ENCODE data around the gene CORT.
A peak's percentile ranks its signal among the peaks of the same experiment; 100 is the strongest.

CORT gene

GRCh38 chr1:10490286-10490970, 40.6 kb downstream of the CORT start:
- H3K79me1 ChIP-seq (ENCODE audit: low read depth, low read length), result peaks cover 3% of the 10 kb centered on the region
- H3K36me3 ChIP-seq (replicated peaks in 1 of 2; ENCODE audit: control insufficient read depth in 2 of 2, insufficient read depth in 2 of 2, low read length in 2 of 2), result no peaks in the 10 kb centered on the region
- H4K8ac ChIP-seq (ENCODE audit: low read depth, low read length), result no peak overlapping the region
- peak overlapping the region; percentile 22 for H3K4me2 ChIP-seq (ENCODE audit: insufficient read depth, low read length, poor library complexity, severe bottlenecking)
- H3K27ac ChIP-seq (replicated peaks; ENCODE audit: low read length), result peak overlapping the region; percentile 81
- no peak overlapping the region for H3K9ac ChIP-seq (ENCODE audit: low read depth, low read length, poor library complexity)
- peaks cover 0 to under 1% of the 10 kb centered on the region in 2 donors for H3K9me3 ChIP-seq (replicated peaks in 1 of 2; ENCODE audit: control insufficient read depth in 2 of 2, insufficient read depth in 1 of 2, low read depth in 1 of 2, low read length in 2 of 2)
- no peak overlapping the region for H3K18ac ChIP-seq (ENCODE audit: low read length)
- H2AFZ ChIP-seq (ENCODE audit: low read length), result peak overlapping the region; percentile 51
- H2BK120ac ChIP-seq (ENCODE audit: low read depth, low read length), result no peak overlapping the region
- H4K91ac ChIP-seq (ENCODE audit: low read depth, low read length, poor library complexity), result no peak overlapping the region
- no peak overlapping the region for H3K23ac ChIP-seq (ENCODE audit: low read depth, low read length, poor library complexity)
- no peaks in the 10 kb centered on the region for H3K27me3 ChIP-seq (ENCODE audit: control insufficient read depth in 3 of 3, insufficient read depth in 3 of 3, low read depth in 1 of 3, low read length in 3 of 3)
- H3K4ac ChIP-seq (ENCODE audit: low read length), result no peak overlapping the region
- no peak overlapping the region for H2BK12ac ChIP-seq (ENCODE audit: low read length)
- no peak overlapping the region for H2BK15ac ChIP-seq (ENCODE audit: low read length)
- no peak overlapping the region for H3K14ac ChIP-seq (ENCODE audit: low read length)
- H2AK5ac ChIP-seq (ENCODE audit: low read depth, low read length), result no peak overlapping the region
- no peak overlapping the region for H3K4me3 ChIP-seq (ENCODE audit: low read length in 2 of 2)
- H2BK5ac ChIP-seq (ENCODE audit: low read length), result no peak overlapping the region
- peak; percentile 58 for DNase-seq (ENCODE audit: low spot score)
- peaks cover 22 to 25% of the 10 kb centered on the region in 2 donors for H3K4me1 ChIP-seq (ENCODE audit: control insufficient read depth in 2 of 2, insufficient read depth in 1 of 2, low read depth in 1 of 2, low read length in 2 of 2)
- WGBS, 2 donors (ENCODE audit: extremely low coverage in 2 of 2, insufficient read length in 2 of 2, insufficient replicate concordance in 1 of 2), result no CpG with 5 or more reads among the region's 12 CpGs

- H3K18ac ChIP-seq (ENCODE audit: low read length), result no peak overlapping the region
- H3K4me2 ChIP-seq (ENCODE audit: insufficient read depth, low read length, poor library complexity, severe bottlenecking), result no peak overlapping the region
- no peak overlapping the region for H2BK15ac ChIP-seq (ENCODE audit: low read length)
- H3K23ac ChIP-seq (ENCODE audit: low read depth, low read length, poor library complexity), result no peak overlapping the region
- peaks cover 4% of the 10 kb centered on the region for H3K79me1 ChIP-seq (ENCODE audit: low read depth, low read length)
- H3K9me3 ChIP-seq (replicated peaks in 1 of 2; ENCODE audit: control insufficient read depth in 2 of 2, insufficient read depth in 1 of 2, low read depth in 1 of 2, low read length in 2 of 2), result no peaks in the 10 kb centered on the region
- H4K91ac ChIP-seq (ENCODE audit: low read depth, low read length, poor library complexity), result no peak overlapping the region
- no peak overlapping the region for H3K4ac ChIP-seq (ENCODE audit: low read length)
- H3K27ac ChIP-seq (replicated peaks; ENCODE audit: low read length), result no peak overlapping the region
- no peak for DNase-seq (ENCODE audit: low spot score)
- no peaks in the 10 kb centered on the region for H3K27me3 ChIP-seq (ENCODE audit: control insufficient read depth in 3 of 3, insufficient read depth in 3 of 3, low read depth in 1 of 3, low read length in 3 of 3)
- H3K36me3 ChIP-seq (replicated peaks in 1 of 2; ENCODE audit: control insufficient read depth in 2 of 2, insufficient read depth in 2 of 2, low read length in 2 of 2), result peaks cover 5 to 12% of the 10 kb centered on the region in 2 donors
- H3K9ac ChIP-seq (ENCODE audit: low read depth, low read length, poor library complexity), result no peak overlapping the region
- no peak overlapping the region for H2BK5ac ChIP-seq (ENCODE audit: low read length)
- H2BK12ac ChIP-seq (ENCODE audit: low read length), result no peak overlapping the region
- no peak overlapping the region for H2AFZ ChIP-seq (ENCODE audit: low read length)
- H2AK5ac ChIP-seq (ENCODE audit: low read depth, low read length), result no peak overlapping the region
- no peak overlapping the region for H3K4me3 ChIP-seq (ENCODE audit: low read length in 2 of 2)
- peaks cover 23 to 28% of the 10 kb centered on the region in 2 donors for H3K4me1 ChIP-seq (ENCODE audit: control insufficient read depth in 2 of 2, insufficient read depth in 1 of 2, low read depth in 1 of 2, low read length in 2 of 2)
- no CpG with 5 or more reads among the region's 5 CpGs for WGBS, 2 donors (ENCODE audit: extremely low coverage in 2 of 2, insufficient read length in 2 of 2, insufficient replicate concordance in 1 of 2)
- no peak overlapping the region for H2BK120ac ChIP-seq (ENCODE audit: low read depth, low read length)
- no peak overlapping the region for H3K14ac ChIP-seq (ENCODE audit: low read length)
- H4K8ac ChIP-seq (ENCODE audit: low read depth, low read length), result no peak overlapping the region
Measured at GRCh38 chr1:10494418-10494753, 44.6 kb downstream of the CORT start.

GRCh38 chr1:10494754-10495474, 45.1 kb downstream of the CORT start:
- Histone ChIP-seq H2AFZ (ENCODE audit: low read length) (peak overlapping the region; percentile 59), H3K14ac (ENCODE audit: low read length) (no peak overlapping the region), H3K4ac (ENCODE audit: low read length) (no peak overlapping the region), H3K18ac (ENCODE audit: low read length) (no peak overlapping the region), H3K4me3 (ENCODE audit: low read length in 2 of 2) (no peak overlapping the region), H2BK120ac (ENCODE audit: low read depth, low read length) (no peak overlapping the region), H3K4me2 (ENCODE audit: insufficient read depth, low read length, poor library complexity, severe bottlenecking) (no peak overlapping the region), H2AK5ac (ENCODE audit: low read depth, low read length) (no peak overlapping the region), H3K27me3 (ENCODE audit: control insufficient read depth in 3 of 3, insufficient read depth in 3 of 3, low read depth in 1 of 3, low read length in 3 of 3) (no peaks in the 10 kb centered on the region), H4K91ac (ENCODE audit: low read depth, low read length, poor library complexity) (no peak overlapping the region), H2BK12ac (ENCODE audit: low read length) (no peak overlapping the region), H3K9me3 (replicated peaks in 1 of 2; ENCODE audit: control insufficient read depth in 2 of 2, insufficient read depth in 1 of 2, low read depth in 1 of 2, low read length in 2 of 2) (no peaks in the 10 kb centered on the region), H2BK5ac (ENCODE audit: low read length) (no peak overlapping the region), H3K9ac (ENCODE audit: low read depth, low read length, poor library complexity) (no peak overlapping the region), H3K79me1 (ENCODE audit: low read depth, low read length) (peaks cover 4% of the 10 kb centered on the region), H2BK15ac (ENCODE audit: low read length) (no peak overlapping the region), H3K4me1 (ENCODE audit: control insufficient read depth in 2 of 2, insufficient read depth in 1 of 2, low read depth in 1 of 2, low read length in 2 of 2) (peaks cover 18 to 23% of the 10 kb centered on the region in 2 donors), H3K36me3 (replicated peaks in 1 of 2; ENCODE audit: control insufficient read depth in 2 of 2, insufficient read depth in 2 of 2, low read length in 2 of 2) (peaks cover 5 to 12% of the 10 kb centered on the region in 2 donors), H3K27ac (replicated peaks; ENCODE audit: low read length) (no peak overlapping the region), H4K8ac (ENCODE audit: low read depth, low read length) (no peak overlapping the region), H3K23ac (ENCODE audit: low read depth, low read length, poor library complexity) (no peak overlapping the region)
- WGBS, 2 donors (ENCODE audit: extremely low coverage in 2 of 2, insufficient read length in 2 of 2, insufficient replicate concordance in 1 of 2), result no CpG with 5 or more reads among the region's 15 CpGs
- peak; percentile 72 for DNase-seq (ENCODE audit: low spot score)

GRCh38 chr1:10495475-10495817, 45.6 kb downstream of the CORT start:
- no peak overlapping the region for H2AFZ ChIP-seq (ENCODE audit: low read length)
- no peak overlapping the region for H2BK12ac ChIP-seq (ENCODE audit: low read length)
- H2BK15ac ChIP-seq (ENCODE audit: low read length), result no peak overlapping the region
- peaks cover 12 to 20% of the 10 kb centered on the region in 2 donors for H3K4me1 ChIP-seq (ENCODE audit: control insufficient read depth in 2 of 2, insufficient read depth in 1 of 2, low read depth in 1 of 2, low read length in 2 of 2)
- H3K9me3 ChIP-seq (replicated peaks in 1 of 2; ENCODE audit: control insufficient read depth in 2 of 2, insufficient read depth in 1 of 2, low read depth in 1 of 2, low read length in 2 of 2), result no peaks in the 10 kb centered on the region
- no peak overlapping the region for H2AK5ac ChIP-seq (ENCODE audit: low read depth, low read length)
- no peak overlapping the region for H2BK120ac ChIP-seq (ENCODE audit: low read depth, low read length)
- H2BK5ac ChIP-seq (ENCODE audit: low read length), result no peak overlapping the region
- no peaks in the 10 kb centered on the region for H3K27me3 ChIP-seq (ENCODE audit: control insufficient read depth in 3 of 3, insufficient read depth in 3 of 3, low read depth in 1 of 3, low read length in 3 of 3)
- no peak overlapping the region for H3K4ac ChIP-seq (ENCODE audit: low read length)
- no peak overlapping the region for H4K91ac ChIP-seq (ENCODE audit: low read depth, low read length, poor library complexity)
- no peak for DNase-seq (ENCODE audit: low spot score)
- no peak overlapping the region for H3K4me3 ChIP-seq (ENCODE audit: low read length in 2 of 2)
- no peak overlapping the region for H3K4me2 ChIP-seq (ENCODE audit: insufficient read depth, low read length, poor library complexity, severe bottlenecking)
- peaks cover 5 to 12% of the 10 kb centered on the region in 2 donors for H3K36me3 ChIP-seq (replicated peaks in 1 of 2; ENCODE audit: control insufficient read depth in 2 of 2, insufficient read depth in 2 of 2, low read length in 2 of 2)
- H4K8ac ChIP-seq (ENCODE audit: low read depth, low read length), result no peak overlapping the region
- H3K9ac ChIP-seq (ENCODE audit: low read depth, low read length, poor library complexity), result no peak overlapping the region
- H3K14ac ChIP-seq (ENCODE audit: low read length), result no peak overlapping the region
- no CpG with 5 or more reads among the region's 10 CpGs for WGBS, 2 donors (ENCODE audit: extremely low coverage in 2 of 2, insufficient read length in 2 of 2, insufficient replicate concordance in 1 of 2)
- no peak overlapping the region for H3K27ac ChIP-seq (replicated peaks; ENCODE audit: low read length)
- no peak overlapping the region for H3K23ac ChIP-seq (ENCODE audit: low read depth, low read length, poor library complexity)
- H3K18ac ChIP-seq (ENCODE audit: low read length), result no peak overlapping the region
- peaks cover 4% of the 10 kb centered on the region for H3K79me1 ChIP-seq (ENCODE audit: low read depth, low read length)

Measured in neuronal stem cell (in vitro differentiated cells).